Measurements from ENCODE around the gene EML4.
"Not testable (repeated sequence)": the region's sequence is repeated elsewhere in the genome, so short reads cannot be mapped to it uniquely, and the experiment has no call there.

Gene EML4

GRCh38 chr2:42359304-42359964, 190.3 kb downstream of the EML4 start:
- DNase-seq (ENCODE audit: low read depth in 2 of 2), result no peak

GRCh38 chr2:42359965-42360483, 190.9 kb downstream of the EML4 start:
- DNase-seq (ENCODE audit: low read depth in 2 of 2), result no peak

GRCh38 chr2:42360493-42360889, 191.3 kb downstream of the EML4 start:
- no peak for DNase-seq (ENCODE audit: low read depth in 2 of 2)

DNA sequence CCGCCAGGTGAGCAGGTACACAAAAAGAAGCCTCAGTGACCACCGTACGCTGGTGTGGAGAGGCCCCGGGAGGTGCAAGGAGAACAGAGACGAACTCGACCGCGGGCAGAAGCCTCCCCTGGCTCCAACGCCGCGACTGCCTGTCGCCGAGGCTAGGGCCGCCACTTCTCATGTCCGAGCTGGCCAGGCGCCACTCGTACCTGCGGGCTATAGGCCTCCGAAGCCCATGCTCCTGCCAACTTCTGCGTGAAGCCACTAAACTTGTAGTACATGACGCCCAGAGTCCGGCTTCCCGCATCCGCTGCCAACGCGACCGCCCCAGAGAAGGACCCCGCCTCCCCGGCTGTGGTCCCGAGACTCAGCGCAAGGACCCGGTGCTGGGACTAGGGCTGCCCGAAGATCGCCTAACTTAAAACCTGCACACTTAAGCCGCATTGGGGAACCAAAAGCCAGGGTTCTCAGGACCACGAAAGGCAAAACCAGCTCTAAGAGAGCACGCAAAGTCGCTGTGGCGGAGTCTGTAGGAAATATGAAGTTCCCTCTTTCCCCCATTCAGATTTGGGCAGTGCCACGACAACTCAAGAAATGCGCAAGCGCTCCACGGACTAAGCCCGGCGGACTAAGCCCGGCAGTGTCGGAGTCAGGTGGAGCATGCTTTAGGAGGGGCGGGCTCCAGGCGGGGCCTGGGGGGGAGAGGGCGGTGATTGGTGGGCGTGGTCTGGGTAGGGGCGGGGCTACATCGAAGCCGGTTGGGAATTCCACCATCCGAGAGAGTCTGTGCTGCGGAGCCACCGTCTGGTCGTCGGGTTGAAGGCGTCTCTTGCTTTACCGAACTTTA, 192.0 kb downstream of the EML4 start, which contains the start of gene COX7A2L:
COX7A2L (minus strand) TSS at position 328 of the 838 bp plus-strand sequence; CDS start at position 272, 56 bp downstream.
- peak; percentile 93 to 94 for DNase-seq (ENCODE audit: low read depth in 2 of 2)

GRCh38 chr2:42361728-42362283, 192.7 kb downstream of the EML4 start:
- no peak for DNase-seq (ENCODE audit: low read depth in 2 of 2)

DNA sequence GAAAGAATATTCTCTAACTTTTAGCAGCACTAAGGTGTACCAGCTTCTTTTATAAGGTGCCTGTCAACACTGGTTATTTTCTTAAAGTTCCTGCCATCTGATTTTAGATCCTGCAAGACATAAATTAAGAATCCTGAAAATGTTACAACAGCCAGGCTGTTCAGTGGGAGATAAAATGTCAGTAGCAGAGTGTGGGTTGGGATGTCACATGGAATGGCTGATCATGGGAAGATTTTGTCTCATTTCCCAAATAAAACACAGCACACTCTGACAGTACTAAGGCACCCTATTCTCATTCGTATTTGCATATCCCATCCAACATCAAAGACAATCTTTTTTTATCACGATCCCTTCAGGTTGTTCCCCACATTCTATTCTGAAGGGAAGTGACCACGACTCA, 194.3 kb downstream of the EML4 start:
- no peak for DNase-seq (ENCODE audit: low read depth in 2 of 2)

GRCh38 chr2:42364658-42365057, 195.5 kb downstream of the EML4 start:
- no peak for DNase-seq (ENCODE audit: low read depth in 2 of 2)

DNA sequence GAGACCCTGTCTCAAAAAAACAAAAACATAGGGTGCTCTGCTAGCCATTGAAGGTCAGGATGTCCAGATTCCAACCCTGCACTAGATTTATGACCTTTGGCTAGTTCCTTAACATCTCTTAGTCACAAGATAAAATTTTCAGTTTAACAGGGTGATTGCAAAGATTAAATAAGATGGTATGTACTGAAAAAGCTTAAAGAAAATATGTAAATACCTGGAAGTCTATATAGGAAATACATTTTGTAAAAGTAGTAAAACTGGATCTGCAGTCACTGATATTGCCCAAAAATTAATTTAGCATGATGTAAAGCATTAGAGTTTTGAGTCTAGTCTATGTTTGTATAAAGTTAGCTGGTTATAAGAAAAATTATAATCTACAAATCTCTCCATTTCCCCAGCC, 197.3 kb downstream of the EML4 start:
- no peak for DNase-seq (ENCODE audit: low read depth in 2 of 2)

- no peak for DNase-seq (ENCODE audit: low read depth in 2 of 2)
These were observed 198.7 kb downstream of the EML4 start for GRCh38 chr2:42367835-42368234.

- DNase-seq (ENCODE audit: low read depth in 2 of 2), result no peak
These were observed 199.8 kb downstream of the EML4 start for GRCh38 chr2:42368817-42369531.

GRCh38 chr2:42369532-42370229, 200.5 kb downstream of the EML4 start:
- no peak for DNase-seq (ENCODE audit: low read depth in 2 of 2)

GRCh38 chr2:42371611-42372473, 202.7 kb downstream of the EML4 start:
- DNase-seq (ENCODE audit: low read depth in 2 of 2), result no peak

DNA sequence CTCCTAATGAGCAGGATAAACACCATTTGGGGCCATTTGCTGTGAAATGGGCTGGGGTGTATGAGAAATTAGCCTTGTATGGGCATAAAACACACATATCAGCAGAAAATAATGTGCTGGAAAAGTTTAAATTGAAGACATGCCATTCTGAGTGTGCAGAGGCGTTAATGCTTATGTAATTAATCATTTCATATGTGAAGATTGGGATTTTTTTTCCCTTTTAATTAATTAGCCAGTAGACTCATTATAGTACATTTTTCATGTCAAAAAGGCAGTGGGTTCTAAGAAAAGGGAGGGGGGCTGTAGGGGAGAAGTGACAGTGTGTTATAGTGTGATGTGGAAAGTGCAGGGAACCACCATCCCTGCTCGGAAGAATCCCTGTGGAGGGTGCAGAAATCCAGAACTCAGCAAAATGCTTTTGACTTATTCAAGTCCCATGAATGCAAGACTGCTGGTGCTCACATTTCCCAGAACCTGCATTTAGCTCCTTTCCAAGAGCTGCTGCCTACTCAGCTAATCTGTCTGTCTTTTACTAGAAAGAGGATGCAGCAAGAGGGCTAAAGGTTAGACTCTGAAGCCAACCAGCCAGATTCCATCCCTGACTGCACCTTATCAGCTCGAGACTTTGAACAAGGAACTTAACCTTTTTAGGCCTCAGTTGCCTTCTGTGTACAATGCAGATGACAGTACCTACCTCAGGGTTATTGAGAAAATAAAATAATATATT, 203.5 kb downstream of the EML4 start:
- no peak for DNase-seq (ENCODE audit: low read depth in 2 of 2)

DNA sequence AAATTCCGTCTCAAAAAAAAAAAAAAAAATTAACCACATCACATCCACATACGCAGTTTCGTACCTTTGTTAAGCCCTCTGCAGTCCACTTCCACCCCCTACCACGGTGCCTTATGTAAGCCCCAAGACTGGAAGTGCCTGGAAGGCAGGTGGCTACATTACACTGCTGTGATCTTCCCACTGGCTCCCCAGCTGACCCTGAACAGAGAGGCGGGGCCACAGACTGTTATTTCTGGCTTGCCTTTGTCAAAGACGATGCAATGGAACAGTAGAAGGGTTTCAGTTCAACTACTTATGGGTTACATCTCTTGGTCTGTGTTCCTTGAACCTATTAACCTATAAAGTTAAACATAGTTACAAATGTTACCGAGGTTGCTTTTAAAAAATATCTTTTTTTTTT, 207.6 kb downstream of the EML4 start:
- no peak for DNase-seq (ENCODE audit: low read depth in 2 of 2)

DNA sequence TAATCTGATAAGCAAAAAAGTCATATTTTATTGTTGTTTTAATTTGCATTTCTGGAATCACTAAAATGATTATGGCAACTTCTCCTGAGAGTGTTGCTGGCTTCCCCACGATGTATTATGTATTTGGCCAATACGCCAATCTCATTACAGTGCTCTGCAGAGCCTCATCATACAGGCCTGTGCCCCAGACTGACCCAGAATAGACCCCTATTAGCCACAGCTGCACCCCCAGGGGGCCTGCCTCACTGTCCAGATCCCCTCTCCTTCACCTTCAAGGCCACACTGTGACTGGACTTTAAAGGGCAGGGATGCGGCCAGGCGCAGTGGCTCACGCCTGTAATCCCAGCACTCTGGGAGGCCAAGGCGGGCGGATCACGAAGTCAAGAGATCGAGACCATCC, 209.3 kb downstream of the EML4 start:
- DNase-seq (ENCODE audit: low read depth in 2 of 2), result no peak

DNA sequence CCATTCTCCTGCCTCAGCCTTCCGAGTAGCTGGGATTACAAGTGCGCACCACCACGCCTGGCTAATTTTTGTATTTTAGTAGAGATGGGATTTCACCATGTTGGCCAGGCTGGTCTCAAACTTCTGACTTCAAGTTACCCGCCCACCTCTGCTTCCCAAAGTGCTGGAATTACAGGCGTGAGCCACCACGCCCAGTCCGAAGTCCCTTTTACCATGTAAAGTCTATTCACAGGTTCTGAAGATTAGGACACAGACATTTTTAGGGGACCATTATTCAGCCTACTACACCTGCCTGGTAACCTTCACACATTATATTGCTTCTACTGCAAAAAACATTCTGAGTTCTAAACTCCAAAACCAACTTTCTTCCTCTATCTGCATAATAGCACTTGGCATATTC, 210.9 kb downstream of the EML4 start:
- not testable (repeated sequence) for DNase-seq (ENCODE audit: low read depth in 2 of 2)

DNA sequence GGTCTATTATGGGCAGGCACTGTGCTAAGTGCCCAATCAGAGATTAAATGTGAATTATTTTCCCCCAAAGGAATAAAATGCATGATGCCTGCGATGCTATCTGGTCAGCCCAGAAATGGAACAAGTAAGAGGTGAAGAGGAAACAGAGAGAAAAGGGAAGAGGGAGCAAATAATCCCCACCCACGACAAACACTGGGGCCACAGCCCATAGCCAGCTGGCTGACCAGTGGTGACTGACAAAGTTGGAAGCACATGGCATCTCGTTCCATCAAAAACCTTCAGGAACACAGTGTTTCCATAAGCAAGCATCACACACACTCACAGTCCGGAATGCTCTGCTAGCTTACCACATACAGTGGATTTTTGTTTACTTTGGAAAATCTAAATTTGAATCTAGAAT, 213.0 kb downstream of the EML4 start:
- no peak for DNase-seq (ENCODE audit: low read depth in 2 of 2)
